ENCODE results near the gene FRMD1.

The FRMD1 gene

DNA sequence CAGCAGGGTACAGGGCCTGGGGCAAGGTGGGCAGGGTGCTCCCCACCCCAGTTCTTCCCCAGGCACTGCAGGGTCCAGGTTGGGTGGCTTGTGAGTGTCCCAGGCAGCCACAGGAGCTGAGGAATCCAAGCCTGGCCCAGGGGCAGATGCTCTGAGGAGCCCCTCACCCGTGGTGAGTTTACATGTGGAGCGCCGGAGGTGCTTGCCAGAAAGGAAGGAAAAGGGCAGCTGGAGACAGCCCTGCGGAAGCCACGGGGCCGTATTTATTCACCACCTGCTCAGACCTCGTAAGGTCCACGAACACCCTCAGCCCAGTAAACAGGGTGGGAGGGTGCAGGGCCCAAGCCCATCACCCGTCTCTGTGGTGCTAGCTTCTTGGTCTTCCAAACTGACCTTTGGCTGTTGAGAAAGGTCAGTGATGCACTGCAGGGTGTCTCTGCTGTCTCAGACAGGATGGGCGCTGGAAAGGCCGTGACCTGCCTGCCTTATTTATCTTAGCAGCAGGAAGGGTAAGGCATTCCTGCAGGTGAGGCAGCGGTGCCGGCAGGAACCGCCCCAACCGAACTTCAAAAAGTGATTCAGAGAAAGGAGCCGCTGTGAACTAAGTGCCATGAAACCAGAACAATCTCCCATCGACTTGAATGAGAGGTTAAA, 4.0 kb upstream of the FRMD1 start:
- TF ChIP-seq ZNF350 (tag by site-specific recombination; IDR thresholded peaks at IDR 0.05) (no peak), ZNF221 (tag by site-specific recombination; IDR thresholded peaks at IDR 0.05; ENCODE audit: borderline replicate concordance) (no peak), ZNF501 (tag by site-specific recombination; IDR thresholded peaks at IDR 0.05) (no peak), ZBTB21 (tag by site-specific recombination; IDR thresholded peaks at IDR 0.05) (no peak), ZNF670 (tag by site-specific recombination; IDR thresholded peaks at IDR 0.05; ENCODE audit: low read depth) (no peak), ZNF677 (tag by site-specific recombination; IDR thresholded peaks at IDR 0.05) (no peak), ZNF239 (tag by site-specific recombination; IDR thresholded peaks at IDR 0.05) (no peak), ZNF2 (tag by site-specific recombination; IDR thresholded peaks at IDR 0.05) (no peak), SP3 (tag by site-specific recombination; IDR thresholded peaks at IDR 0.05) (no peak), ZNF10 (tag by site-specific recombination; IDR thresholded peaks at IDR 0.05) (no peak), ZNF274 (IDR thresholded peaks at IDR 0.05; ENCODE audit: low read length) (no peak), ZNF274 (tag by site-specific recombination; IDR thresholded peaks at IDR 0.05; ENCODE audit: borderline replicate concordance) (no peak), ZSCAN16 (tag by site-specific recombination; IDR thresholded peaks at IDR 0.05) (no peak)
- TF ChIP-seq, protein P1, sequence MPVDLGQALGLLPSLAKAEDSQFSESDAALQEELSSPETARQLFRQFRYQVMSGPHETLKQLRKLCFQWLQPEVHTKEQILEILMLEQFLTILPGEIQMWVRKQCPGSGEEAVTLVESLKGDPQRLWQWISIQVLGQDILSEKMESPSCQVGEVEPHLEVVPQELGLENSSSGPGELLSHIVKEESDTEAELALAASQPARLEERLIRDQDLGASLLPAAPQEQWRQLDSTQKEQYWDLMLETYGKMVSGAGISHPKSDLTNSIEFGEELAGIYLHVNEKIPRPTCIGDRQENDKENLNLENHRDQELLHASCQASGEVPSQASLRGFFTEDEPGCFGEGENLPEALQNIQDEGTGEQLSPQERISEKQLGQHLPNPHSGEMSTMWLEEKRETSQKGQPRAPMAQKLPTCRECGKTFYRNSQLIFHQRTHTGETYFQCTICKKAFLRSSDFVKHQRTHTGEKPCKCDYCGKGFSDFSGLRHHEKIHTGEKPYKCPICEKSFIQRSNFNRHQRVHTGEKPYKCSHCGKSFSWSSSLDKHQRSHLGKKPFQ (tag by site-specific recombination; IDR thresholded peaks at IDR 0.05), result no peak
- TF ChIP-seq, protein P2, sequence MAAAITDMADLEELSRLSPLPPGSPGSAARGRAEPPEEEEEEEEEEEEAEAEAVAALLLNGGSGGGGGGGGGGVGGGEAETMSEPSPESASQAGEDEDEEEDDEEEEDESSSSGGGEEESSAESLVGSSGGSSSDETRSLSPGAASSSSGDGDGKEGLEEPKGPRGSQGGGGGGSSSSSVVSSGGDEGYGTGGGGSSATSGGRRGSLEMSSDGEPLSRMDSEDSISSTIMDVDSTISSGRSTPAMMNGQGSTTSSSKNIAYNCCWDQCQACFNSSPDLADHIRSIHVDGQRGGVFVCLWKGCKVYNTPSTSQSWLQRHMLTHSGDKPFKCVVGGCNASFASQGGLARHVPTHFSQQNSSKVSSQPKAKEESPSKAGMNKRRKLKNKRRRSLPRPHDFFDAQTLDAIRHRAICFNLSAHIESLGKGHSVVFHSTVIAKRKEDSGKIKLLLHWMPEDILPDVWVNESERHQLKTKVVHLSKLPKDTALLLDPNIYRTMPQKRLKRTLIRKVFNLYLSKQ (tag by site-specific recombination; IDR thresholded peaks at IDR 0.05; ENCODE audit: borderline replicate concordance), result no peak
- ChIA-PET CTCF (interaction anchor here (0.6 kb wide), 1 partner anchor 17 kb away, joined by 3 read pairs; no protein-coding TSS in a partner anchor), POLR2A (no interaction called here)
- H3K4me1 ChIP-seq (ENCODE audit: control insufficient read depth, insufficient read depth, low read length), result no peaks in the 10 kb centered on the region
- H3K4me3 ChIP-seq (ENCODE audit: low read depth, low read length), result no peak overlapping the region
- no peak overlapping the region for H3K27ac ChIP-seq (ENCODE audit: extremely low read depth, low read depth, low read length)
- H3K9me3 ChIP-seq (ENCODE audit: control insufficient read depth, insufficient read depth, low read depth, low read length), result no peaks in the 10 kb centered on the region
- no peaks in the 10 kb centered on the region for H3K36me3 ChIP-seq (ENCODE audit: control insufficient read depth in 2 of 2, insufficient read depth in 1 of 2, low read length in 2 of 2)

DNA sequence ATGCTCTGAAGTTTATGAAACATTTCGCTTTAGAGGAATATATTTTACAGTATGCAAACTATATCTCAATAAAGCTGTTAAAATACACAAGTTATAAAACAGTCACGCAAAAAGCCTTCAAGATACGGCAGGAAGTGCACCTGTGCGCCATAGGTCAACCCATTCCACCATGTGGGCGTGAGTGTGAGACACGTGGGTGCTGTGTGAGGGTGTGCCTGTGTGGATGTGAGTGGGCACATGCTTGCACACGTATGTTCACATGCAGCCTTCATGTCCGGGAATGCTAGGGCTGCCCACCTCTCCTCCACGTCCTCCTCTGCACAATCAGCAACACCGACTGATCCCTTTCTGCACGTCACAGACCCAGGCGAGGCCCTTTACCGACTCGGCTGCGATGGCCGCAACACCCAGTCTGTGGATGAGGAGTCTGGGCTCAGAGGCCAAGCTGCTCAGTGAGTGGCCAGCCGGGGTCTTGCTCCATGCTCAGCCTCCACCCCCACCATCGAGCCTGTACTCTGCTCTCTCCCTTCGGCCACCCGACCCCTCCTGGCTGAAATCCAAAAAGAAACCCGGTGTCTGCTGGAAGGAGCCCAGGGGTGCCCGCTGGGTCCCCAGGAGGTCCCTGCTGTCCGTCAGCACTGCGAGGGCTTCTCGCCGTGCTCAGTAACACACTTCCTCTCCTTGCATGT, 3.0 kb upstream of the FRMD1 start:
- Histone ChIP-seq H3K4me3 (ENCODE audit: low read depth, low read length) (no peak overlapping the region), H3K36me3 (ENCODE audit: control insufficient read depth in 2 of 2, insufficient read depth in 1 of 2, low read length in 2 of 2) (no peaks in the 10 kb centered on the region), H3K27ac (ENCODE audit: extremely low read depth, low read depth, low read length) (no peak overlapping the region), H3K9me3 (ENCODE audit: control insufficient read depth, insufficient read depth, low read depth, low read length) (no peaks in the 10 kb centered on the region), H3K4me1 (ENCODE audit: control insufficient read depth, insufficient read depth, low read length) (no peaks in the 10 kb centered on the region)
- TF ChIP-seq ZNF561 (tag by site-specific recombination; IDR thresholded peaks at IDR 0.05; ENCODE audit: borderline replicate concordance) (no peak), ZNF341 (tag by site-specific recombination; IDR thresholded peaks at IDR 0.05; ENCODE audit: low read depth) (no peak), ZNF214 (tag by site-specific recombination; IDR thresholded peaks at IDR 0.05; ENCODE audit: borderline replicate concordance) (no peak), ZNF544 (tag by site-specific recombination; IDR thresholded peaks at IDR 0.05) (no peak), FEZF1 (tag by site-specific recombination; IDR thresholded peaks at IDR 0.05) (no peak), ZNF2 (tag by site-specific recombination; IDR thresholded peaks at IDR 0.05) (no peak), KLF9 (tag by site-specific recombination; IDR thresholded peaks at IDR 0.05; ENCODE audit: low read depth) (no peak), ZNF391 (tag by site-specific recombination; IDR thresholded peaks at IDR 0.05; ENCODE audit: borderline replicate concordance, low read depth) (no peak), ZNF37A (tag by site-specific recombination; IDR thresholded peaks at IDR 0.05) (no peak), ZFHX2 (tag by site-specific recombination; conservative IDR thresholded peaks at IDR 0.05) (peak; percentile 65), ZNF596 (tag by site-specific recombination; IDR thresholded peaks at IDR 0.05) (no peak), EGR2 (tag by site-specific recombination; IDR thresholded peaks at IDR 0.05; ENCODE audit: low read depth) (peak; percentile 53)
- TF ChIP-seq, protein P3, sequence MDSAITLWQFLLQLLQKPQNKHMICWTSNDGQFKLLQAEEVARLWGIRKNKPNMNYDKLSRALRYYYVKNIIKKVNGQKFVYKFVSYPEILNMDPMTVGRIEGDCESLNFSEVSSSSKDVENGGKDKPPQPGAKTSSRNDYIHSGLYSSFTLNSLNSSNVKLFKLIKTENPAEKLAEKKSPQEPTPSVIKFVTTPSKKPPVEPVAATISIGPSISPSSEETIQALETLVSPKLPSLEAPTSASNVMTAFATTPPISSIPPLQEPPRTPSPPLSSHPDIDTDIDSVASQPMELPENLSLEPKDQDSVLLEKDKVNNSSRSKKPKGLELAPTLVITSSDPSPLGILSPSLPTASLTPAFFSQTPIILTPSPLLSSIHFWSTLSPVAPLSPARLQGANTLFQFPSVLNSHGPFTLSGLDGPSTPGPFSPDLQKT (IDR thresholded peaks at IDR 0.05; ENCODE audit: borderline replicate concordance, low read depth, low read length), result no peak
- CTCF ChIA-PET, result interaction anchor here (0.6 to 1.2 kb wide), 2 partner anchors 12 to 16 kb away, joined by 3 to 4 read pairs; no protein-coding TSS in a partner anchor
- POLR2A ChIA-PET, result no interaction called here
